HFFc6 (cell line): ENCODE measurements around the gene ELK3. TPM values are rescaled to one million over a fixed set of nuclear protein-coding genes. Genes with fewer than 3 reads are reported as not detected.
A peak's percentile ranks its signal among the peaks of the same experiment; 100 is the strongest.

Experiments
- DNase-seq: peaks from one replicate; pipeline ENCODE4 v3.0.0-alpha.2; 2018
- H3K27ac Mint-ChIP-seq: 2 replicates; pipeline ENCODE4 v1.8.0; 2020; ENCODE audit warnings: mild to moderate bottlenecking, mixed read lengths
- H3K27me3 Mint-ChIP-seq: 2 replicates; pipeline ENCODE4 v1.8.0; 2021; ENCODE audit warnings: mild to moderate bottlenecking, moderate library complexity, mixed read lengths; ENCODE audit not compliant: insufficient read depth
- H3K36me3 Mint-ChIP-seq: 2 replicates; pipeline ENCODE4 v1.8.0; 2021; ENCODE audit warnings: low read depth, mixed read lengths
- H3K4me1 Mint-ChIP-seq: 2 replicates; pipeline ENCODE4 v1.8.0; 2020; ENCODE audit warnings: low read depth, mixed read lengths
- H3K4me3 Mint-ChIP-seq: 2 replicates; pipeline ENCODE4 v1.8.0; 2020; ENCODE audit warnings: mild to moderate bottlenecking, moderate library complexity, mixed read lengths
- H3K9me3 Mint-ChIP-seq: 2 replicates; pipeline ENCODE4 v1.8.0; 2020; ENCODE audit warnings: mild to moderate bottlenecking, mixed read lengths
- CTCF ChIP-seq: fragments of 200-600 bp; sonication (generic); IDR thresholded peaks from 2 replicates; pipeline ENCODE4 v1.5.0; 2021; ENCODE audit warnings: antibody characterized with exemption, mild to moderate bottlenecking
- total RNA-seq, 6 experiments: library from RNA; stranded (reverse); fragmentation: NEBNext Ultra II Directional; extraction: Animal tissue kit (Norgen Biotek cat#: 25700); gene quantifications; 2 replicates in 1 of 6; 3 replicates in 5 of 6; pipeline ENCODE4 v1.2.3, GENCODE V29; 2021

ELK3 gene
- total RNA-seq, 6 experiments from 2014 or later, result 54.5 to 80.7 (median 71.9) TPM

DNA sequence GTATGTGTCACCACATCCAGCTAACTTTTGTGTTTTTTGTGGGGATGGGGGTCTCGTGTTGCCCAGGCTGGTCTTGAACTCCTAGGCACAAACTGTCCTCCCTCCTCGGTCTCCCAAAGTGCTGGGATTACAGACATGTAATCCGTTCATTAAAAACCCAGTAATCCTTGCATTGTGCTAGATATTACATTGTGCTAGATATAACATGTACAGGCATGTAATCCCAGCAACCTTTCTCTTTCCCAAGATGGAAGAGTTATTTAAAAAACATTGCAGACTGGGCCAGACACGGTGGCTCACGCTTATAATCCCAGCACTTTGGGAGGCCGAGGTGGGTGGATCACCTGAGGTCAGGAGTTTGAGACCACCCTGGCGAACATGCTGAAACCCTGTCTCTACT lies 19.7 kb downstream of the ELK3 start:
- no peak for TF ChIP-seq CTCF
- Mint-ChIP-seq H3K27ac (peak overlapping the region; percentile 55), H3K9me3 (no peaks in the 10 kb centered on the region), H3K27me3 (peaks cover 2% of the 10 kb centered on the region), H3K4me3 (no peak overlapping the region), H3K4me1 (peaks cover 87% of the 10 kb centered on the region), H3K36me3 (peaks cover 17% of the 10 kb centered on the region)
- no peak for DNase-seq

DNA sequence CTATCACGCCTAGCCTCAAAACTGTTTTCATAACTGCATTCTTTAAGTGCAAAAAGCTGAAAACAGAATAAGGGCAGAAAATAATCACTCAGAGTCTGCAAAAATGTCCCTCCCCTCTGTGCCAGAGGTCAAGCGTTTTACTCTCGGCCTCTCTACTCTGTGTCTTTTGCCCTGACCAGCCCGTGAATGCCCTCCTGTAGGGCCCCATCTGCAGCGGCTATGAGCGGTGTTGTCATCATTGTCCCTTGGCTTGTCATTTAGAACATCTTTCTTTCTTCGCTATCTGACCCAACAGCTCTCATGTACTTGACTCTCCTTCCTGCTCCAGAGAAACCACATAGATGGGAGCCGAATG lies 21.7 kb downstream of the ELK3 start:
- no peak for DNase-seq
- no peak for TF ChIP-seq CTCF
- Mint-ChIP-seq H3K27me3 (peaks cover 9% of the 10 kb centered on the region), H3K9me3 (no peaks in the 10 kb centered on the region), H3K36me3 (peaks cover 28% of the 10 kb centered on the region), H3K4me3 (no peak overlapping the region), H3K27ac (peak overlapping the region; percentile 47; the same call in 1 of the 2 replicates), H3K4me1 (peaks cover 87% of the 10 kb centered on the region)

DNA sequence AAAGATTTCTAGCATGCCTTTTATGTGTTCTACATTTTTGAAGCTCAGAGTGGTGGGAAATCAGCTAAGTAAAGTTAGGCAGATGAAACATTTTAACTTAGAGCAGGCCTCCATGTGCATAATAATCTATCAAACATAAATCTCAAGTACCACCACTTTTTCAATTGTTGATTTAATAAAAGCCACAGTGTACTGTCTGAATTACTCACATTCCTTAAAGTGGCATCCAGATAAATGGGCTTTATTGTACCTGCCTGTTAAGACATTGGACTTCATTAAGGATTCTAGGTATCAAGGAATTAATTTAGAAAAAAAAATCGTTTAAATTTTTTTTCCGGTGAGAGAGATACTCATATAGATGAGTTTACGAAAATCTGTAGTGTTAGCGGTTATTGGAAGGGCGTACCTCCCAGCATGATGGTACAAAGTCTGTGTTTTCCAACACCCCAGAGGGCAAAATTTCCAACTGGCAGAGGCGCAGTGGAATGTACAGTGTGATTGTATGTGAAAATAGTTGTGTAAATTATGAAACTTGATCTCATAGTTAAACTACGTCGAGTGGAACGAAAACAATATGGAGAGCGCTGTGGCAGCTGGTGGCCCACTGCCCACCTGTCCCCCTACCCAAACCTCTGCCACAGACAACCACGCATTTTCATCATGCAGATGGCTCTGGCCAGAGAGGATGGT lies 25.0 kb downstream of the ELK3 start:
- H3K27ac Mint-ChIP-seq, result peak overlapping the region; percentile 100
- H3K4me3 Mint-ChIP-seq, result peak overlapping the region; percentile 85
- no peaks in the 10 kb centered on the region for H3K9me3 Mint-ChIP-seq
- no peak for DNase-seq
- H3K4me1 Mint-ChIP-seq, result peaks cover 79% of the 10 kb centered on the region
- peaks cover 9% of the 10 kb centered on the region for H3K27me3 Mint-ChIP-seq
- no peak for TF ChIP-seq CTCF
- peaks cover 45% of the 10 kb centered on the region for H3K36me3 Mint-ChIP-seq

DNA sequence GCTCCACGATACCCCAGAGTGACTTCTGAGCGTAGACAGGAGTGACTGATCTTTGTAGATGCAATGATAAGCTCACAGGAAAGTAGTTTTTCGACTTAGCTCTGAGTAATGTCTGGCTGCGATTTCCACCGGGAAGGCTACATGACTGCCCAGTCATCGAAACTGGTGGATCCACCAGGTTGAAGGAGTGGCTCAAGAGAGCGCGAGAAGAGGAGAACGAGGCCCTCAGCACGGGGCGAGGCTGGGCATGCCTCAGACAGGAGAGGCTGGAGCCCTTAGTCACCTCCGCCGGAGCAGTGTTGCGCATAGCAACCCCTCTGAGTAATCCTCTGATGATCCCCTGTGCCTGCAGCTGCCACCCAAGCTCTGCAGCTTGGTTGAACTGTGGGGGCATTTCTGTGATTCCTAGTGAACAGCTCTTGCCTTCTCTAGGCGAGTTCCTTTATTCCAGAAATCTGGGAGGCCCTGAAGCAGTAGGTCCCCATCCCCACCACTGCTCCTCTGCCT lies 25.6 kb downstream of the ELK3 start:
- Mint-ChIP-seq H3K27me3 (peaks cover 9% of the 10 kb centered on the region), H3K4me3 (peak overlapping the region; percentile 85)

GRCh38 chr12:96220902-96221301 lies 26.7 kb downstream of the ELK3 start:
- peak overlapping the region; percentile 100 for H3K27ac Mint-ChIP-seq
- peaks cover 46% of the 10 kb centered on the region for H3K36me3 Mint-ChIP-seq
- H3K4me1 Mint-ChIP-seq, result peaks cover 68% of the 10 kb centered on the region
- H3K4me3 Mint-ChIP-seq, result peak overlapping the region; percentile 85
- DNase-seq, result peak; percentile 59
- H3K27me3 Mint-ChIP-seq, result peaks cover 9% of the 10 kb centered on the region
- H3K9me3 Mint-ChIP-seq, result no peaks in the 10 kb centered on the region
- TF ChIP-seq CTCF, result no peak

More for the DNA sequence above, 25.6 kb downstream of the ELK3 start:
- peaks cover 78% of the 10 kb centered on the region for H3K4me1 Mint-ChIP-seq
- DNase-seq, result peak; percentile 99
- peaks cover 45% of the 10 kb centered on the region for H3K36me3 Mint-ChIP-seq
- no peak for TF ChIP-seq CTCF
- no peaks in the 10 kb centered on the region for H3K9me3 Mint-ChIP-seq
- H3K27ac Mint-ChIP-seq, result peak overlapping the region; percentile 100
